GM12878 (cell line): ENCODE measurements around the gene GSK3A. TPM values are rescaled to one million over a fixed set of nuclear protein-coding genes. Genes with fewer than 3 reads are reported as not detected.

ENCODE experiments used
- BRCA1 ChIP-seq: IDR thresholded peaks from 2 replicates; pipeline ENCODE4 v1.6.1; 2011; ENCODE audit warnings: low read depth, low read length, improper control_type of control experiment
- CEBPB ChIP-seq, 2 experiments: fragments of 150-350 bp in 1 of 2; IDR thresholded peaks; 2 replicates each; pipeline ENCODE4 v1.6.1; 2012 to 2014; ENCODE audit warnings: low read depth in 2 of 2, low read length in 2 of 2, borderline replicate concordance in 1 of 2, inconsistent platforms in 1 of 2
- CREB1 ChIP-seq: IDR thresholded peaks from 2 replicates; pipeline ENCODE4 v1.6.1; 2012; ENCODE audit warnings: low read depth, mild to moderate bottlenecking, inconsistent platforms
- NR2F1 ChIP-seq: fragments of 450-650 bp; conservative IDR thresholded peaks from 2 replicates; pipeline ENCODE4 v1.6.1; 2017; ENCODE audit warnings: mild to moderate bottlenecking
- PRDM15 ChIP-seq: fragments of 450-650 bp; formaldehyde crosslinking; IDR thresholded peaks from 2 replicates; pipeline ENCODE4 v1.4.0; 2020; ENCODE audit warnings: mild to moderate bottlenecking, moderate library complexity
- SREBF2 ChIP-seq: IDR thresholded peaks from 2 replicates; pipeline ENCODE4 v1.6.1; 2012; ENCODE audit warnings: mild to moderate bottlenecking, low read length
- ZNF24 ChIP-seq: fragments of 450-650 bp; IDR thresholded peaks from 2 replicates; pipeline ENCODE4 v1.6.1; 2017; ENCODE audit warnings: antibody characterized with exemption, mild to moderate bottlenecking
- polyA plus RNA-seq, 11 experiments: library from polyadenylated mRNA; depleted of rRNA in 4 of 11; unstranded in 6 of 11; stranded (reverse) in 5 of 11; fragments of >200 nt; fragmentation: Nextera tagmentation in 4 of 11; fragmentation: Illumina TruSeq in 1 of 11; extraction: Ambion mirVana in 4 of 11; extraction: Trizol in 1 of 11; gene quantifications; 1 replicate in 1 of 11; 2 replicates in 10 of 11; pipeline versions ENCODE4 v1.2.1 to v1.2.3, GENCODE V29; 2011 to 2016; ENCODE audit warnings: inconsistent platforms in 2 of 11, missing spikeins in 2 of 11, low read depth in 1 of 11
- total RNA-seq, 4 experiments: library from RNA; depleted of rRNA in 3 of 4; stranded (reverse); fragments of >200 nt in 3 of 4; fragmentation: Illumina TruSeq in 1 of 4; extraction: Trizol in 1 of 4; gene quantifications; 2 replicates each; pipeline versions ENCODE4 v1.2.1 to v1.2.3, GENCODE V29; 2013 to 2021
- TF ChIP-seq, protein P1 (sequence below): fragments of 450-650 bp; IDR thresholded peaks from 2 replicates; pipeline ENCODE4 v1.6.1; 2018; ENCODE audit warnings: borderline replicate concordance, mild to moderate bottlenecking; ENCODE audit not compliant: partially characterized antibody
- TF ChIP-seq, protein P2 (sequence below): IDR thresholded peaks from 2 replicates; pipeline ENCODE4 v1.6.1; 2012; ENCODE audit warnings: improper control_type of control experiment, low read depth, low read length; ENCODE audit not compliant: insufficient replicate concordance
- TF ChIP-seq, protein P3 (sequence below): fragments of 450-650 bp; IDR thresholded peaks from 2 replicates; pipeline ENCODE4 v1.6.1; 2018; ENCODE audit warnings: mild to moderate bottlenecking, low read depth, moderate library complexity; ENCODE audit not compliant: partially characterized antibody

Gene GSK3A
- total and polyA plus RNA-seq, 10 of the 15 experiments (the other 5 are each of a cell fraction or from before 2014, with no cell fraction given): 1.00 to 47.9 (median 15.2) TPM

DNA sequence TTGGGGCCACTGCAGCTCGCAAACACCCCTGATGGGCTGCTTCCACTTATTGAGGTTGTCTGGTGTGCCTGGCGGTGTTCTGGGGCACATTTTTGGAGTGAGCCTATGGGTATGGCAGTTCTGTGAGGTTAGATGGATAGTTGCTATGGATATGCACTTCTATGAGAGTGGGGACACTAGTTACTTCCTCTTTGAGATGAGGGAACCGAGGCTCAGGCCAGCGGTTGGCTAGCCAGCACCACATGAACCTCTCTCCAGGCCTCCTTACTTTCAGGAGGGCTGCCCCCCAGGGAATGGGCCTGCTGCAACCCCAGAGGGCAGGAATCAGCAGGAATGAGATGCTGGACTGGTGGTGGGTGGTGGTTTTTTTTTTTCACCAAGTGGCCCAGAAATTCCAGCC lies 46.0 kb upstream of the GSK3A start (continued):
- TF ChIP-seq, protein P1, sequence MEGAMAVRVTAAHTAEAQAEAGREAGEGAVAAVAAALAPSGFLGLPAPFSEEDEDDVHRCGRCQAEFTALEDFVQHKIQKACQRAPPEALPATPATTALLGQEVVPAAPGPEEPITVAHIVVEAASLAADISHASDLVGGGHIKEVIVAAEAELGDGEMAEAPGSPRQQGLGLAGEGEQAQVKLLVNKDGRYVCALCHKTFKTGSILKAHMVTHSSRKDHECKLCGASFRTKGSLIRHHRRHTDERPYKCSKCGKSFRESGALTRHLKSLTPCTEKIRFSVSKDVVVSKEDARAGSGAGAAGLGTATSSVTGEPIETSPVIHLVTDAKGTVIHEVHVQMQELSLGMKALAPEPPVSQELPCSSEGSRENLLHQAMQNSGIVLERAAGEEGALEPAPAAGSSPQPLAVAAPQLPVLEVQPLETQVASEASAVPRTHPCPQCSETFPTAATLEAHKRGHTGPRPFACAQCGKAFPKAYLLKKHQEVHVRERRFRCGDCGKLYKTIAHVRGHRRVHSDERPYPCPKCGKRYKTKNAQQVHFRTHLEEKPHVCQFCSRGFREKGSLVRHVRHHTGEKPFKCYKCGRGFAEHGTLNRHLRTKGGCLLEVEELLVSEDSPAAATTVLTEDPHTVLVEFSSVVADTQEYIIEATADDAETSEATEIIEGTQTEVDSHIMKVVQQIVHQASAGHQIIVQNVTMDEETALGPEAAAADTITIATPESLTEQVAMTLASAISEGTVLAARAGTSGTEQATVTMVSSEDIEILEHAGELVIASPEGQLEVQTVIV: no peak
- TF ChIP-seq SREBF2 (no peak), CEBPB (IDR thresholded peaks at IDR 0.05; ENCODE audit: borderline replicate concordance in 1 of 2, low read depth in 2 of 2, low read length in 2 of 2) (no peak), ZNF24 (no peak), PRDM15 (CRISPR knock-in tag) (no peak), BRCA1 (no peak), NR2F1 (no peak), CREB1 (no peak)
- TF ChIP-seq, protein P2, sequence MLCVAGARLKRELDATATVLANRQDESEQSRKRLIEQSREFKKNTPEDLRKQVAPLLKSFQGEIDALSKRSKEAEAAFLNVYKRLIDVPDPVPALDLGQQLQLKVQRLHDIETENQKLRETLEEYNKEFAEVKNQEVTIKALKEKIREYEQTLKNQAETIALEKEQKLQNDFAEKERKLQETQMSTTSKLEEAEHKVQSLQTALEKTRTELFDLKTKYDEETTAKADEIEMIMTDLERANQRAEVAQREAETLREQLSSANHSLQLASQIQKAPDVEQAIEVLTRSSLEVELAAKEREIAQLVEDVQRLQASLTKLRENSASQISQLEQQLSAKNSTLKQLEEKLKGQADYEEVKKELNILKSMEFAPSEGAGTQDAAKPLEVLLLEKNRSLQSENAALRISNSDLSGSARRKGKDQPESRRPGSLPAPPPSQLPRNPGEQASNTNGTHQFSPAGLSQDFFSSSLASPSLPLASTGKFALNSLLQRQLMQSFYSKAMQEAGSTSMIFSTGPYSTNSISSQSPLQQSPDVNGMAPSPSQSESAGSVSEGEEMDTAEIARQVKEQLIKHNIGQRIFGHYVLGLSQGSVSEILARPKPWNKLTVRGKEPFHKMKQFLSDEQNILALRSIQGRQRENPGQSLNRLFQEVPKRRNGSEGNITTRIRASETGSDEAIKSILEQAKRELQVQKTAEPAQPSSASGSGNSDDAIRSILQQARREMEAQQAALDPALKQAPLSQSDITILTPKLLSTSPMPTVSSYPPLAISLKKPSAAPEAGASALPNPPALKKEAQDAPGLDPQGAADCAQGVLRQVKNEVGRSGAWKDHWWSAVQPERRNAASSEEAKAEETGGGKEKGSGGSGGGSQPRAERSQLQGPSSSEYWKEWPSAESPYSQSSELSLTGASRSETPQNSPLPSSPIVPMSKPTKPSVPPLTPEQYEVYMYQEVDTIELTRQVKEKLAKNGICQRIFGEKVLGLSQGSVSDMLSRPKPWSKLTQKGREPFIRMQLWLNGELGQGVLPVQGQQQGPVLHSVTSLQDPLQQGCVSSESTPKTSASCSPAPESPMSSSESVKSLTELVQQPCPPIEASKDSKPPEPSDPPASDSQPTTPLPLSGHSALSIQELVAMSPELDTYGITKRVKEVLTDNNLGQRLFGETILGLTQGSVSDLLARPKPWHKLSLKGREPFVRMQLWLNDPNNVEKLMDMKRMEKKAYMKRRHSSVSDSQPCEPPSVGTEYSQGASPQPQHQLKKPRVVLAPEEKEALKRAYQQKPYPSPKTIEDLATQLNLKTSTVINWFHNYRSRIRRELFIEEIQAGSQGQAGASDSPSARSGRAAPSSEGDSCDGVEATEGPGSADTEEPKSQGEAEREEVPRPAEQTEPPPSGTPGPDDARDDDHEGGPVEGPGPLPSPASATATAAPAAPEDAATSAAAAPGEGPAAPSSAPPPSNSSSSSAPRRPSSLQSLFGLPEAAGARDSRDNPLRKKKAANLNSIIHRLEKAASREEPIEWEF: no peak
- TF ChIP-seq, protein P3, sequence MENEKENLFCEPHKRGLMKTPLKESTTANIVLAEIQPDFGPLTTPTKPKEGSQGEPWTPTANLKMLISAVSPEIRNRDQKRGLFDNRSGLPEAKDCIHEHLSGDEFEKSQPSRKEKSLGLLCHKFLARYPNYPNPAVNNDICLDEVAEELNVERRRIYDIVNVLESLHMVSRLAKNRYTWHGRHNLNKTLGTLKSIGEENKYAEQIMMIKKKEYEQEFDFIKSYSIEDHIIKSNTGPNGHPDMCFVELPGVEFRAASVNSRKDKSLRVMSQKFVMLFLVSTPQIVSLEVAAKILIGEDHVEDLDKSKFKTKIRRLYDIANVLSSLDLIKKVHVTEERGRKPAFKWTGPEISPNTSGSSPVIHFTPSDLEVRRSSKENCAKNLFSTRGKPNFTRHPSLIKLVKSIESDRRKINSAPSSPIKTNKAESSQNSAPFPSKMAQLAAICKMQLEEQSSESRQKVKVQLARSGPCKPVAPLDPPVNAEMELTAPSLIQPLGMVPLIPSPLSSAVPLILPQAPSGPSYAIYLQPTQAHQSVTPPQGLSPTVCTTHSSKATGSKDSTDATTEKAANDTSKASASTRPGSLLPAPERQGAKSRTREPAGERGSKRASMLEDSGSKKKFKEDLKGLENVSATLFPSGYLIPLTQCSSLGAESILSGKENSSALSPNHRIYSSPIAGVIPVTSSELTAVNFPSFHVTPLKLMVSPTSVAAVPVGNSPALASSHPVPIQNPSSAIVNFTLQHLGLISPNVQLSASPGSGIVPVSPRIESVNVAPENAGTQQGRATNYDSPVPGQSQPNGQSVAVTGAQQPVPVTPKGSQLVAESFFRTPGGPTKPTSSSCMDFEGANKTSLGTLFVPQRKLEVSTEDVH: no peak
